ENCODE data around the gene FGFRL1.

The FGFRL1 gene

DNA sequence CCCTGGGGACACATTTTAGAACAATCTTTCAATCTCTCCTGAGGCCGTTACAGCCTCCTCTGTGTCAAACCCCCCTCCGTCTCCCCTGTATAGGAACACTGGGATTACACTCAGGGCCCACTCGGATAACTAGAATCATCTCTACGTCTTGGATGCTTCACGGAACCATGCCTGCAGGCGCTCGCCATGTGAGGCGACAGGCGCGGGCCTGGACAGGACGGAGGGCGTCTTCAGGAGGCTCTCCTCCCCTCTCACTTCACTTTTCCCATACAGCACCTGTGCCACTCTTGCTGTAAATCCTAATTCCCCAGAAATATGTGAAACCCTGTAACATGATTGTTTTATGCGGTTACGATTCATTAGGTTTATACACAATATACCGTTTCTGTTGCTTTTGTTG lies 28.6 kb upstream of the FGFRL1 start:
- no peak for ATAC-seq (ENCODE audit: insufficient read depth, low read depth)
- no peak overlapping the region for H3K4me3 ChIP-seq (ENCODE audit: low read depth in 1 of 2, low read length in 2 of 2)
- TF ChIP-seq, protein P1, sequence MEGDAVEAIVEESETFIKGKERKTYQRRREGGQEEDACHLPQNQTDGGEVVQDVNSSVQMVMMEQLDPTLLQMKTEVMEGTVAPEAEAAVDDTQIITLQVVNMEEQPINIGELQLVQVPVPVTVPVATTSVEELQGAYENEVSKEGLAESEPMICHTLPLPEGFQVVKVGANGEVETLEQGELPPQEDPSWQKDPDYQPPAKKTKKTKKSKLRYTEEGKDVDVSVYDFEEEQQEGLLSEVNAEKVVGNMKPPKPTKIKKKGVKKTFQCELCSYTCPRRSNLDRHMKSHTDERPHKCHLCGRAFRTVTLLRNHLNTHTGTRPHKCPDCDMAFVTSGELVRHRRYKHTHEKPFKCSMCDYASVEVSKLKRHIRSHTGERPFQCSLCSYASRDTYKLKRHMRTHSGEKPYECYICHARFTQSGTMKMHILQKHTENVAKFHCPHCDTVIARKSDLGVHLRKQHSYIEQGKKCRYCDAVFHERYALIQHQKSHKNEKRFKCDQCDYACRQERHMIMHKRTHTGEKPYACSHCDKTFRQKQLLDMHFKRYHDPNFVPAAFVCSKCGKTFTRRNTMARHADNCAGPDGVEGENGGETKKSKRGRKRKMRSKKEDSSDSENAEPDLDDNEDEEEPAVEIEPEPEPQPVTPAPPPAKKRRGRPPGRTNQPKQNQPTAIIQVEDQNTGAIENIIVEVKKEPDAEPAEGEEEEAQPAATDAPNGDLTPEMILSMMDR (IDR thresholded peaks at IDR 0.05; ENCODE audit: borderline replicate concordance, extremely low read depth, low read length, poor library complexity, severe bottlenecking): no peak
- TF ChIP-seq EZH2 (IDR thresholded peaks at IDR 0.05; ENCODE audit: borderline replicate concordance, low read depth, low read length, severe bottlenecking): no peak

DNA sequence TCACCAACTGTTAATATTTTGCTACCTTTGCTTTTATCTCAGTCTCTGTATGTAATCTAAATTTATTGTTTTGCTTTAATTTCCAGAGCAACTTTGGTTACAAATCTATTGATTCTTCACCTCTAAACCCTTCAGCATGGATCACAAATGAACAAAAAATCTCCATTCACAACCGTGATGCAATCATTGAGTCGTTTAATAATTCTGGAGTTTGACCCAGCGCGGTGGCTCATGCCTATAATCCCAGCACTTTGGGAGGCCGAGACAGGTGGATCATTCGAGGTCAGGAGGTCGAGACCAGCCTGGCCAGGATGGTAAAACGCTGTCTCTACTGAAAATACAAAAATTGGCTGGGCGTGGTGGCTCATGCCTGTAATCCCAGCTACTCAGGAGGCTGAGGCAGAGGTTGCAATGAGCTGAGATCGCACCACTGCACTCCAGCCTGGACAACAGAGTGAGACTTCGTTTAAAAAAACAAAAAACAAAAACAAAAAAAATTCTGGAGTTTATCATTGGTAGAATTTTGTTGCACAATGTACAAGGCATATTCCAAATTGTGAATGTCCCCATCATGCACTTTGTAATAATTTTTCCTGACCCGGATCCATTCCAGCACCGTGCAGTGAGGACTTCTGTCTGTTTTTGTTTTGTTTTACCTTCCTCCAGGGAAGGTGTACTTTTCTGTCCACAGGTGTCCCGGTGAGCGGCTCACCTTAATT lies 26.9 kb upstream of the FGFRL1 start:
- Histone ChIP-seq H4K20me1 (ENCODE audit: insufficient read depth, low read length) (peaks cover 16% of the 10 kb centered on the region), H3K4me1 (ENCODE audit: insufficient read depth, low read length) (peaks cover 34% of the 10 kb centered on the region), H3K36me3 (ENCODE audit: insufficient read depth, low read length) (peaks cover 5% of the 10 kb centered on the region; the same call in 1 of the 2 replicates), H3K27ac (ENCODE audit: low read length) (no peak overlapping the region), H3K9ac (ENCODE audit: low read depth, low read length) (no peak overlapping the region), H3K27me3 (ENCODE audit: insufficient read depth, low read length, poor library complexity) (no peaks in the 10 kb centered on the region), H3K9me3 (ENCODE audit: insufficient read depth, low read length, severe bottlenecking) (no peaks in the 10 kb centered on the region), H3K4me2 (ENCODE audit: insufficient read depth, low read length) (peak overlapping the region; percentile 83; the same call in 1 of the 2 replicates), H2AFZ (ENCODE audit: low read depth, low read length) (no peak overlapping the region), H3K79me2 (ENCODE audit: insufficient read depth, low read length) (peaks cover 27% of the 10 kb centered on the region), H3K4me3 (ENCODE audit: low read depth in 1 of 2, low read length in 2 of 2) (no peak overlapping the region)
- no peak for DNase-seq
- TF ChIP-seq EZH2 (IDR thresholded peaks at IDR 0.05; ENCODE audit: borderline replicate concordance, low read depth, low read length, severe bottlenecking): no peak
- TF ChIP-seq, protein P1 (IDR thresholded peaks at IDR 0.05; ENCODE audit: borderline replicate concordance, extremely low read depth, low read length, poor library complexity, severe bottlenecking): no peak
- no peak for ATAC-seq (ENCODE audit: insufficient read depth, low read depth)

More for the DNA sequence above, 28.6 kb upstream of the FGFRL1 start:
- H3K79me2 ChIP-seq (ENCODE audit: insufficient read depth, low read length): peaks cover 19% of the 10 kb centered on the region
- no peaks in the 10 kb centered on the region for H3K36me3 ChIP-seq (ENCODE audit: insufficient read depth, low read length)
- H3K4me1 ChIP-seq (ENCODE audit: insufficient read depth, low read length): peaks cover 24% of the 10 kb centered on the region
- peaks cover 5% of the 10 kb centered on the region for H4K20me1 ChIP-seq (ENCODE audit: insufficient read depth, low read length)
- H3K9ac ChIP-seq (ENCODE audit: low read depth, low read length): no peak overlapping the region
- H3K4me2 ChIP-seq (ENCODE audit: insufficient read depth, low read length): no peak overlapping the region
- DNase-seq: no peak
- H3K27me3 ChIP-seq (ENCODE audit: insufficient read depth, low read length, poor library complexity): no peaks in the 10 kb centered on the region
- no peak overlapping the region for H3K27ac ChIP-seq (ENCODE audit: low read length)
- no peaks in the 10 kb centered on the region for H3K9me3 ChIP-seq (ENCODE audit: insufficient read depth, low read length, severe bottlenecking)
- no peak overlapping the region for H2AFZ ChIP-seq (ENCODE audit: low read depth, low read length)

DNA sequence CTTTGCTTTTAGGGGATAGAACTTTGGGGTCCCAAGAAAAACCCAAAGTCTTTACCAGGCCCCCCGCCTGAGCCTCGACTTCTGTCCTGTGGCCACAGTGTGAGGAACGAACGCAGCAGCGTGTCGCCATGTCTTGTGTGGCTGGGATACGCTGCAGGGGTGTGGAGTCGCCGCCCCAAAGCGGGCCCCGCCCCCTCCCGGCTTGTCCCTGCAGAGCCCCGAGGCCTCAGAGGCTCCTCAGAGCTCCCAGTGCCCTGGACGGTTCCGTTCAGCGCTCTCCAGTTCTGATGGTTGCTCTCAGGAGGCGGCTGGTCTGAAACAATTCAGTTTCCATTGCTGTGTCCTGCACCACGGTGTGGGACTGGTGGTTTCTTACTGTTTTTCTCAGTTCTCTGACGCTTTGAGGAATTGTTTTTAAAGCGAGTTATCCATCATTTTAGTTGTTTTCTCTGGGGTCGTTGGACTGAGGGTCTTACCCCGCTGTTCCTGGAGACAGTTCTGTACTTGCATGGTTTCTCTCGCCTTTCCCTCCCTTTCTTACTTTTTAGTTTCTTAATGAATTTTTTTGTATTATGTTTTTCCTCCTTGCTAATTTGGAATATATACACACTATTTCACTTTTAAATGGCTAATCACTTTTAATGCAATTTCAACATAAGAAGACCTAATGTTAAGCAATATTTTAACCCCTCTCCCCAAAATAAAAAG lies 26.1 kb upstream of the FGFRL1 start:
- no peaks in the 10 kb centered on the region for H3K9me3 ChIP-seq (ENCODE audit: insufficient read depth, low read length, severe bottlenecking)
- no peaks in the 10 kb centered on the region for H3K27me3 ChIP-seq (ENCODE audit: insufficient read depth, low read length, poor library complexity)
- peaks cover 24% of the 10 kb centered on the region for H4K20me1 ChIP-seq (ENCODE audit: insufficient read depth, low read length)
- H3K4me2 ChIP-seq (ENCODE audit: insufficient read depth, low read length): peak overlapping the region; percentile 83
- no peak for ATAC-seq (ENCODE audit: insufficient read depth, low read depth)
- no peak for DNase-seq
- H3K4me1 ChIP-seq (ENCODE audit: insufficient read depth, low read length): peaks cover 34% of the 10 kb centered on the region
- peak overlapping the region; percentile 35 to 61; a peak in 3 of 4 replicates for H3K4me3 ChIP-seq (ENCODE audit: low read depth in 1 of 2, low read length in 2 of 2)
- no peak overlapping the region for H2AFZ ChIP-seq (ENCODE audit: low read depth, low read length)
- peaks cover 27% of the 10 kb centered on the region for H3K79me2 ChIP-seq (ENCODE audit: insufficient read depth, low read length)
- no peak for TF ChIP-seq EZH2 (IDR thresholded peaks at IDR 0.05; ENCODE audit: borderline replicate concordance, low read depth, low read length, severe bottlenecking)
- TF ChIP-seq, protein P1 (IDR thresholded peaks at IDR 0.05; ENCODE audit: borderline replicate concordance, extremely low read depth, low read length, poor library complexity, severe bottlenecking): no peak
- peaks cover 13% of the 10 kb centered on the region for H3K36me3 ChIP-seq (ENCODE audit: insufficient read depth, low read length)
- H3K27ac ChIP-seq (ENCODE audit: low read length): no peak overlapping the region; the same call in 1 of the 2 replicates
- peak overlapping the region; percentile 65 for H3K9ac ChIP-seq (ENCODE audit: low read depth, low read length)

All from DND-41 (cell line).